HEK293T (cell line): ENCODE measurements around the gene LINC01488.

Experiments
- CTCF ChIA-PET: fragments of 350-600 bp; formaldehyde crosslinking; extraction: SDS; loops from one replicate; lab custom pipeline; 2021; ENCODE audit warnings: antibody characterized with exemption, inconsistent platforms; lab: Yijun Ruan, JAX
- POLR2A ChIA-PET: fragments of 350-600 bp; formaldehyde crosslinking; extraction: SDS; loops from one replicate; lab custom pipeline; 2020; ENCODE audit warnings: antibody characterized with exemption, inconsistent platforms; lab: Yijun Ruan, JAX
- DNase-seq: peaks from one replicate; pipeline ENCODE4 v3.0.0; 2012; ENCODE audit warnings: mixed read lengths; ENCODE audit errors: extremely low spot score
- ARNT ChIP-seq: fragments of 450-650 bp; IDR thresholded peaks from 2 replicates; pipeline ENCODE4 v1.6.1; 2017; ENCODE audit warnings: mild to moderate bottlenecking
- BHLHE40 ChIP-seq: fragments of 450-650 bp; IDR thresholded peaks from 2 replicates; pipeline ENCODE4 v1.6.1; 2016; ENCODE audit warnings: mild to moderate bottlenecking, moderate library complexity, borderline replicate concordance
- CTBP1 ChIP-seq: fragments of 450-650 bp; IDR thresholded peaks from 2 replicates; pipeline ENCODE4 v1.6.1; 2016; ENCODE audit warnings: borderline replicate concordance
- ELF4 ChIP-seq: fragments of 450-650 bp; IDR thresholded peaks from 2 replicates; pipeline ENCODE4 v1.6.1; 2017; ENCODE audit warnings: antibody characterized with exemption
- FOXA1 ChIP-seq: fragments of 450-650 bp; IDR thresholded peaks from 2 replicates; pipeline ENCODE4 v1.6.1; 2016; ENCODE audit warnings: mild to moderate bottlenecking
- FOXK2 ChIP-seq: fragments of 450-650 bp; IDR thresholded peaks from 2 replicates; pipeline ENCODE4 v1.6.1; 2016; ENCODE audit warnings: mild to moderate bottlenecking
- FOXM1 ChIP-seq: fragments of 450-650 bp; IDR thresholded peaks from 2 replicates; pipeline ENCODE4 v1.6.1; 2017; ENCODE audit warnings: mild to moderate bottlenecking, borderline replicate concordance
- HDGF ChIP-seq: fragments of 450-650 bp; IDR thresholded peaks from 2 replicates; pipeline ENCODE4 v1.6.1; 2017; ENCODE audit warnings: antibody characterized with exemption, borderline replicate concordance
- L3MBTL2 ChIP-seq: fragments of 450-650 bp; conservative IDR thresholded peaks from 2 replicates; pipeline ENCODE4 v1.6.1; 2016; ENCODE audit warnings: mild to moderate bottlenecking
- LEF1 ChIP-seq: fragments of 450-650 bp; IDR thresholded peaks from 2 replicates; pipeline ENCODE4 v1.6.1; 2017; ENCODE audit warnings: mild to moderate bottlenecking, borderline replicate concordance
- NFRKB ChIP-seq: fragments of 450-650 bp; IDR thresholded peaks from 2 replicates; pipeline ENCODE4 v1.6.1; 2016; ENCODE audit warnings: mild to moderate bottlenecking, moderate library complexity
- PKNOX1 ChIP-seq: fragments of 450-650 bp; IDR thresholded peaks from 2 replicates; pipeline ENCODE4 v1.6.1; 2016
- SP1 ChIP-seq: fragments of 450-650 bp; IDR thresholded peaks from 2 replicates; pipeline ENCODE4 v1.6.1; 2017
- SUZ12 ChIP-seq: fragments of 450-650 bp; IDR thresholded peaks from 2 replicates; pipeline ENCODE4 v1.6.1; 2016; ENCODE audit warnings: mild to moderate bottlenecking
- TARDBP ChIP-seq: fragments of 450-650 bp; IDR thresholded peaks from 2 replicates; pipeline ENCODE4 v1.6.1; 2016
- ZNF384 ChIP-seq: fragments of 450-650 bp; IDR thresholded peaks from 2 replicates; pipeline ENCODE4 v1.6.1; 2016

LINC01488 gene

GRCh38 chr11:69514771-69515170 is 33.3 kb downstream of the LINC01488 start:
- ChIA-PET POLR2A (no interaction called here), CTCF (no interaction called here)
- no peak for DNase-seq
- no peak for TF ChIP-seq CTBP1
- no peak for TF ChIP-seq HDGF
- TF ChIP-seq FOXK2 = no peak
- TF ChIP-seq ARNT = no peak
- TF ChIP-seq SP1 = no peak
- TF ChIP-seq SUZ12 = no peak
- TF ChIP-seq PKNOX1 = no peak
- no peak for TF ChIP-seq ELF4

- TF ChIP-seq L3MBTL2 (no peak), LEF1 (no peak), SP1 (no peak), NFRKB (no peak), CTBP1 (no peak), FOXM1 (no peak), PKNOX1 (no peak), SUZ12 (no peak), ELF4 (no peak), FOXK2 (no peak)
- ChIA-PET CTCF (no interaction called here), POLR2A (no interaction called here)
- DNase-seq = no peak
Observed at GRCh38 chr11:69515271-69516245, 34.1 kb downstream of the LINC01488 start.

GRCh38 chr11:69516526-69516925 is 35.1 kb downstream of the LINC01488 start:
- POLR2A ChIA-PET = no interaction called here
- no peak for DNase-seq
- no peak for TF ChIP-seq HDGF
- TF ChIP-seq FOXA1 = no peak
- TF ChIP-seq BHLHE40 = no peak
- TF ChIP-seq L3MBTL2 = no peak
- TF ChIP-seq ARNT = no peak
- TF ChIP-seq PKNOX1 = no peak
- no peak for TF ChIP-seq LEF1
- CTCF ChIA-PET = no interaction called here

- CTCF ChIA-PET = interaction anchor here (0.6 kb wide), 1 partner anchor 19 kb away, joined by 6 read pairs; no protein-coding TSS in a partner anchor
- no peak for DNase-seq
- TF ChIP-seq SP1 (no peak), CTBP1 (no peak), NFRKB (no peak), SUZ12 (no peak), HDGF (no peak), LEF1 (no peak), BHLHE40 (no peak), FOXA1 (no peak), ELF4 (no peak), PKNOX1 (no peak), FOXM1 (no peak), ZNF384 (no peak), TARDBP (no peak), FOXK2 (no peak), L3MBTL2 (no peak)
- POLR2A ChIA-PET = no interaction called here
Observed at GRCh38 chr11:69518081-69518950, 36.9 kb downstream of the LINC01488 start.

GRCh38 chr11:69520186-69520916 is 38.9 kb downstream of the LINC01488 start:
- DNase-seq = no peak
- TF ChIP-seq FOXK2 = no peak
- no peak for TF ChIP-seq CTBP1
- TF ChIP-seq FOXA1 = no peak
- TF ChIP-seq LEF1 = no peak
- TF ChIP-seq ELF4 = no peak
- no peak for TF ChIP-seq PKNOX1
- no peak for TF ChIP-seq HDGF
- no peak for TF ChIP-seq FOXM1
- no peak for TF ChIP-seq ARNT
- no peak for TF ChIP-seq NFRKB
- TF ChIP-seq SP1 = no peak
- ChIA-PET POLR2A (no interaction called here), CTCF (no interaction called here)
